Lung (tissue), 12 donors: ENCODE results near the gene COG4. TPM values are rescaled to one million over a fixed set of nuclear protein-coding genes. Genes with fewer than 3 reads are reported as not detected.

Experiments
- ATAC-seq: fragments of 200-7000 bp; cut with Tn5 transposase; one replicate; pipeline ENCODE4 v1.9.1; 2020; ENCODE audit warnings: moderate number of reproducible peaks; ENCODE audit not compliant: insufficient read depth, low FRiP score
- DNase-seq, 3 donors: peaks; one replicate each; pipeline ENCODE4 v3.0.0-alpha.2; 2013 to 2017
- H3K27ac ChIP-seq, 2 donors: one replicate each; pipeline ENCODE4 v1.5.1; 2013; ENCODE audit warnings: mild to moderate bottlenecking in 2 of 2, moderate library complexity in 2 of 2, control low read depth in 1 of 2, inconsistent platforms in 1 of 2, low read depth in 1 of 2, low read length in 1 of 2
- H3K27me3 ChIP-seq, 3 donors: one replicate each; pipeline ENCODE4 v1.5.1; 2013; ENCODE audit warnings: low read length in 2 of 3; ENCODE audit not compliant: control insufficient read depth in 3 of 3, insufficient read depth in 3 of 3
- H3K36me3 ChIP-seq, 4 donors: one replicate each; pipeline ENCODE4 v1.5.1; 2013; ENCODE audit warnings: low read length in 4 of 4, mild to moderate bottlenecking in 1 of 4, moderate library complexity in 1 of 4; ENCODE audit not compliant: control insufficient read depth in 4 of 4, insufficient read depth in 4 of 4
- H3K4me1 ChIP-seq, 5 donors: one replicate each; pipeline ENCODE4 v1.5.1; 2013; ENCODE audit warnings: low read length in 5 of 5, mild to moderate bottlenecking in 2 of 5, moderate library complexity in 1 of 5; ENCODE audit not compliant: control insufficient read depth in 5 of 5, insufficient read depth in 5 of 5
- H3K4me3 ChIP-seq: one replicate; pipeline ENCODE4 v1.5.1; 2013; ENCODE audit warnings: mild to moderate bottlenecking, control low read depth, moderate library complexity
- H3K9ac ChIP-seq, 2 donors: one replicate each; pipeline ENCODE4 v1.5.1; 2013; ENCODE audit warnings: low read length in 2 of 2, control low read depth in 1 of 2; ENCODE audit not compliant: insufficient read depth in 1 of 2
- H3K9me3 ChIP-seq, 4 donors: one replicate each; pipeline ENCODE4 v1.5.1; 2013; ENCODE audit warnings: low read length in 3 of 4, mild to moderate bottlenecking in 1 of 4, moderate library complexity in 1 of 4; ENCODE audit not compliant: control insufficient read depth in 4 of 4, insufficient read depth in 3 of 4
- WGBS, 2 donors: extraction: QIAGEN DNeasy Blood & Tissue Kit; methylation state at CpG; one replicate each; pipeline ENCODE4 v1.1.7; 2013; 5-methylcytosine and 5-hydroxymethylcytosine counted together
- polyA plus RNA-seq, 2 donors: library from polyadenylated mRNA; stranded (reverse); fragments of 200-250 nt; gene quantifications; one replicate each; pipeline ENCODE4 v1.2.1, GENCODE V29; 2013
- total RNA-seq, 2 donors: library from RNA; depleted of rRNA in 1 of 2; stranded (reverse); fragments of >200 nt in 1 of 2; gene quantifications; one replicate each; pipeline ENCODE4 v1.2.1, GENCODE V29; 2014 to 2021
- TF ChIP-seq, protein P1 (sequence below): IDR thresholded peaks from 2 replicates; pipeline ENCODE4 v1.5.1; 2012; ENCODE audit warnings: mild to moderate bottlenecking; ENCODE audit errors: control extremely low read depth, extremely low read depth
- donor health status: control.
- donor health status: control.
- donor health status: Bipolar disorder and iron deficiency.
- donor health status: healthy.
- donor health status: DM: yes; HTN: yes; CAD: no.

The COG4 gene
- total and polyA plus RNA-seq, 4 donors, result 29.3 to 65.8 (median 39.4) TPM

DNA sequence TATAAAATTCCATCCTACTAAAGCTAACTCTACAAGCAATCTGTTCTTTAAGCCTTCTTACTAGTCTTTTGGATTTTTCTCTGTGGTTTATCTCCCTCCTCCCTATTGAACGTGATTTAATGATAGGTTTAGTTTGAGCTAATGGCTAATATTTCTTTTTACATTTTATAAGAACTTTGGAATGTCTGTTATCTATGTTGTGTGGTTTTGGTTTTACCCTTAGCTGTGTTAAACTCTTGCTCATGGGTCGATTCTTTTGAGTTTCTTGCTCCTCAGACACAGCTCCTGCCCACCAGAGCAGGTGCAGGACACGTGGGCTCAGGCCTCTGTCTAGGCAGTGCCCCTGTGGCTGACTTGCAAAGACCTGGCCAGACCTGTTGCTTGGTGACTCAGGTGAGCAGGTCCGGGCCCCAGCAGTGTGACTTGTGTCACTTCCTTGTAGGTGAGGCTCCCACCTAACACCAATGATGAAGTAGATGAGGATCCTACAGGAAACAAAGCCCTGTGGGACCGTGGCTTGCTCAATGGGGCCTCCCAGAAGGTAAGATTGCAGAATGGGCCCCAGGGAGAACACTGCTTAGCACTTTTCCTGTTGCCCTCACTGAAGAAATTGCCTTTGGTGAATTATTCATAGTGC, 45.4 kb upstream of the COG4 start:
- TF ChIP-seq, protein P1, sequence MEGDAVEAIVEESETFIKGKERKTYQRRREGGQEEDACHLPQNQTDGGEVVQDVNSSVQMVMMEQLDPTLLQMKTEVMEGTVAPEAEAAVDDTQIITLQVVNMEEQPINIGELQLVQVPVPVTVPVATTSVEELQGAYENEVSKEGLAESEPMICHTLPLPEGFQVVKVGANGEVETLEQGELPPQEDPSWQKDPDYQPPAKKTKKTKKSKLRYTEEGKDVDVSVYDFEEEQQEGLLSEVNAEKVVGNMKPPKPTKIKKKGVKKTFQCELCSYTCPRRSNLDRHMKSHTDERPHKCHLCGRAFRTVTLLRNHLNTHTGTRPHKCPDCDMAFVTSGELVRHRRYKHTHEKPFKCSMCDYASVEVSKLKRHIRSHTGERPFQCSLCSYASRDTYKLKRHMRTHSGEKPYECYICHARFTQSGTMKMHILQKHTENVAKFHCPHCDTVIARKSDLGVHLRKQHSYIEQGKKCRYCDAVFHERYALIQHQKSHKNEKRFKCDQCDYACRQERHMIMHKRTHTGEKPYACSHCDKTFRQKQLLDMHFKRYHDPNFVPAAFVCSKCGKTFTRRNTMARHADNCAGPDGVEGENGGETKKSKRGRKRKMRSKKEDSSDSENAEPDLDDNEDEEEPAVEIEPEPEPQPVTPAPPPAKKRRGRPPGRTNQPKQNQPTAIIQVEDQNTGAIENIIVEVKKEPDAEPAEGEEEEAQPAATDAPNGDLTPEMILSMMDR, result no peak
- H3K4me3 ChIP-seq, result no peak overlapping the region
- 80 to 82% methylated on average over 5 of the region's 5 CpGs for WGBS, 2 donors
- ATAC-seq (no peak), DNase-seq (no peak)
- H3K27ac ChIP-seq, result no peak overlapping the region
- H3K4me1 ChIP-seq, result peaks cover 0 to 18% (median 8%) of the 10 kb centered on the region in 5 donors
- H3K9ac ChIP-seq, result no peak overlapping the region
- H3K9me3 ChIP-seq, result no peaks in the 10 kb centered on the region
- peaks cover 56 to 74% (median 67%) of the 10 kb centered on the region in 4 donors for H3K36me3 ChIP-seq
- no peaks in the 10 kb centered on the region for H3K27me3 ChIP-seq

DNA sequence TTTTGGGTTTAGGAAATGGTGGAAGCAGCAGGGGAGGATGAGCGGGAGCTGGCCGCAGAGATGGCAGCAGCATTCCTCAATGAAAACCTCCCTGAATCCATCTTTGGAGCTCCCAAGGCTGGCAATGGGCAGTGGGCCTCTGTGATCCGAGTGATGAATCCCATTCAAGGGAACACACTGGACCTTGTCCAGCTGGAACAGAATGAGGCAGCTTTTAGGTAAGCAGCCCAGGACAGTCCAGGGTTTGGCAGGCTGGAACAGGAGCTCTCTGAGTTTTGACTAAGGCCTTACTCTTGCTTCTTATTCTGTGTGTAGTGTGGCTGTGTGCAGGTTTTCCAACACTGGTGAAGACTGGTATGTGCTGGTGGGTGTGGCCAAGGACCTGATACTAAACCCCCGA, 41.7 kb upstream of the COG4 start:
- H3K36me3 ChIP-seq, result peaks cover 62 to 72% (median 67%) of the 10 kb centered on the region in 4 donors
- WGBS, 2 donors, result 89 to 91% methylated on average over 4 of the region's 4 CpGs
- DNase-seq (no peak), ATAC-seq (no peak)
- H3K4me3 ChIP-seq, result no peak overlapping the region
- no peaks in the 10 kb centered on the region for H3K4me1 ChIP-seq
- no peaks in the 10 kb centered on the region for H3K27me3 ChIP-seq
- no peaks in the 10 kb centered on the region for H3K9me3 ChIP-seq
- H3K27ac ChIP-seq, result no peak overlapping the region
- TF ChIP-seq, protein P1, result no peak
- no peak overlapping the region for H3K9ac ChIP-seq

DNA sequence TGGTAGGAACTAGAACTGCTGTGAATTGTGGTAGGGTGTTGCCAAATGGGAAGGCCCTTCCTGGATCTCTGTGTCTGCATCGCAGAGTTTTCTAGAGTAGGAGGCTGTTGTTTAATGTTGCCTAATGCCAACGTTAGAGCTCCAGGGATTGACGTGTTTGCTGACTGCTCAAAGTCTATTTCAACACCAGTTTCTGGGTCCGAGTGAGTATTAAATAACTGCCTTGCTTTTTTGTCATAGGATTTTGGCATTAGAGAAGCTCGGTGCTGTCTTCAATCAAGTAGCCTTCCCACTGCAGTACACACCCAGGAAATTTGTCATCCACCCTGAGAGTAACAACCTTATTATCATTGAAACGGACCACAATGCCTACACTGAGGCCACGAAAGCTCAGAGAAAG, 40.3 kb upstream of the COG4 start:
- WGBS, 2 donors, result 54 to 73% methylated on average over 7 of the region's 7 CpGs
- H3K27me3 ChIP-seq, result no peaks in the 10 kb centered on the region
- DNase-seq, result no peak
- H3K36me3 ChIP-seq, result peaks cover 57 to 74% (median 65%) of the 10 kb centered on the region in 4 donors
- no peak for ATAC-seq
- H3K9me3 ChIP-seq, result no peaks in the 10 kb centered on the region
- no peak overlapping the region for H3K27ac ChIP-seq
- H3K4me3 ChIP-seq, result no peak overlapping the region
- TF ChIP-seq, protein P1, result no peak
- no peaks in the 10 kb centered on the region for H3K4me1 ChIP-seq
- H3K9ac ChIP-seq, result no peak overlapping the region

DNA sequence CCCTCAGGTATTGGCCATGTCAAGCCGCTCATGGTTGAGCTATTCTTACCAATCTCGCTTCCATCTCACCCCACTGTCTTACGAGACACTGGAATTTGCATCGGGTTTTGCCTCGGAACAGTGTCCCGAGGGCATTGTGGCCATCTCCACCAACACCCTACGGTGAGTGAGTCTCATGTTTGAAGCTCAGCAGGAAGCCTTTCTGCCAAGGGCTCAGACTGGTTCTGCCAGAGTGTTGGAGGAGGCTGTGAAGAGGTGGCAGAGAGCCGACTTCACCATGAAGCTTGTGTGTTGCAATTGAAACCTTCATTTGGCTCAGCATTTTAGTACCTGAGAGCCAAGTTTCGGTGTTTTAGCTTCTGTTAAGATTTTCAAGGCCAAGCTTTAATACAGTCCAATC, 38.3 kb upstream of the COG4 start:
- Histone ChIP-seq H3K4me3 (no peak overlapping the region), H3K27me3 (no peaks in the 10 kb centered on the region), H3K9me3 (no peaks in the 10 kb centered on the region), H3K9ac (no peak overlapping the region), H3K4me1 (no peaks in the 10 kb centered on the region), H3K27ac (no peak overlapping the region), H3K36me3 (peaks cover 50 to 71% (median 61%) of the 10 kb centered on the region in 4 donors)
- ATAC-seq (peak; percentile 27), DNase-seq (no peak)
- 75 to 89% methylated on average over 9 of the region's 9 CpGs for WGBS, 2 donors
- TF ChIP-seq, protein P1, result no peak
